Measurements from ENCODE around the gene ACTR6.

- TF ChIP-seq CTCF (IDR thresholded peaks at IDR 0.05), result no peak
- no peak for TF ChIP-seq POLR2A (IDR thresholded peaks at IDR 0.05)
These were observed 15.7 kb downstream of the ACTR6 start for GRCh38 chr12:100216337-100216736.
